Type B pancreatic cell (in vitro differentiated cells): ENCODE measurements around the gene FBXL22. TPM values are rescaled to one million over a fixed set of nuclear protein-coding genes. Genes with fewer than 3 reads are reported as not detected.

Experiments
- DNase-seq: peaks from one replicate; pipeline ENCODE4 v3.0.0; 2021; ENCODE audit warnings: mixed read lengths; ENCODE audit not compliant: unreplicated experiment; ENCODE audit errors: extremely low spot score
- H3K27ac Mint-ChIP-seq: 2 replicates; pipeline ENCODE4 v1.8.0; 2021; ENCODE audit warnings: mild to moderate bottlenecking, mixed read lengths
- H3K27me3 Mint-ChIP-seq: 2 replicates; pipeline ENCODE4 v1.8.0; 2021; ENCODE audit warnings: mixed read lengths
- H3K36me3 Mint-ChIP-seq: 2 replicates; pipeline ENCODE4 v1.8.0; 2021; ENCODE audit warnings: mixed read lengths
- H3K4me1 Mint-ChIP-seq: one replicate; pipeline ENCODE4 v1.8.0; 2021; ENCODE audit warnings: mixed read lengths; ENCODE audit not compliant: unreplicated experiment
- H3K4me3 Mint-ChIP-seq: 2 replicates; pipeline ENCODE4 v1.8.0; 2021; ENCODE audit warnings: mild to moderate bottlenecking, mixed read lengths
- H3K9me3 Mint-ChIP-seq: 2 replicates; pipeline ENCODE4 v1.8.0; 2021; ENCODE audit warnings: mixed read lengths
- CTCF ChIP-seq: fragments of 200-600 bp; sonication (generic); conservative IDR thresholded peaks from 2 replicates; pipeline ENCODE4 v1.5.0; 2021; ENCODE audit warnings: antibody characterized with exemption, mild to moderate bottlenecking
- total RNA-seq: library from RNA; stranded (reverse); gene quantifications from 2 replicates; pipeline ENCODE4 v1.2.1, GENCODE V29; 2021; ENCODE audit warnings: low replicate concordance

FBXL22 gene
- total RNA-seq, 1 donor from 2014 or later = 1.1 TPM

DNA sequence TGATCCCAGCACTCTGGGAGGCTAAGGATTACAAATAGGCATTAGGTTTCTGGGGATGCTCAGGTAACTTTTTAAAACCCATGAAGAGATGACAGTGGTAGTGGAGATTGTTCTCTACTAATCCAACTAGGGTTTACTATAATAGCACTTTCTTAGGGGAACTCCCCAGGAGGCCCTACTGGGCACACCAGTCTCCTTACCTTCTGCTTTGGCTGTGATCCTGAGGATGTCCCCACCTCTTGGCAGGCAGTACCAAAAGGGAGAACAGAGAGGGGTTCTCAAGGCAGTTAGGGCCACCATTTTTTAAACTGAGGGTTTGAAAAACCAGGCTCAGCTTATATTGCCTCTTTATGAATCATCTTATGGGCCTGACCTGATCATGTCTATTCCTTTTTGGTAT is 15.0 kb upstream of the FBXL22 start:
- peaks cover 4% of the 10 kb centered on the region for H3K9me3 Mint-ChIP-seq
- H3K4me1 Mint-ChIP-seq = peaks cover 4% of the 10 kb centered on the region
- no peak overlapping the region for H3K27ac Mint-ChIP-seq
- H3K4me3 Mint-ChIP-seq = no peak overlapping the region
- TF ChIP-seq CTCF = no peak
- H3K36me3 Mint-ChIP-seq = peaks cover 39% of the 10 kb centered on the region
- DNase-seq = no peak
- H3K27me3 Mint-ChIP-seq = no peaks in the 10 kb centered on the region

- H3K36me3 Mint-ChIP-seq = peaks cover 39% of the 10 kb centered on the region
- no peak overlapping the region for H3K27ac Mint-ChIP-seq
- H3K4me1 Mint-ChIP-seq = peaks cover 4% of the 10 kb centered on the region
- no peak for DNase-seq
- H3K4me3 Mint-ChIP-seq = no peak overlapping the region
- H3K9me3 Mint-ChIP-seq = peaks cover 4% of the 10 kb centered on the region
- no peak for TF ChIP-seq CTCF
- H3K27me3 Mint-ChIP-seq = no peaks in the 10 kb centered on the region
Observed at GRCh38 chr15:63582718-63583426, 14.3 kb upstream of the FBXL22 start.

DNA sequence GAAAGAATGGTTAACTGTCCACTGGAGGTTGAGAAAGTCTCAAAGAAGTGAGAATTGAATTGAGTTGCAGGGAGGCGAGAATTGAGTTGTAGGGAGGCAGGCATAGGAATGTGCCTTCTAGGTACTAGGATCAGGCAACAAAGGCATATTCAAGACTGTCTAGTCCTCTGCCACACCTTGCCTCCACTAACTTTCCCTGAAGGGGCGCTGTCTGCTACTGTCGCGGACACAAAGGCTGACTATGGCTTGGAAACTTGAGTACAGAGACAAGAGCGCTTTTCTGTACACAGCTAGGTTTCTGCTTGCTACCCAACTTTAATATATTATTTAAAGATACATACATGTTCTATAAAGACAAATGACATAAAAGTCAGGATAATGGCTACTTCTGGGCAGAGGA is 10.4 kb upstream of the FBXL22 start:
- no peak overlapping the region for H3K27ac Mint-ChIP-seq
- TF ChIP-seq CTCF = no peak
- H3K4me1 Mint-ChIP-seq = peaks cover 4% of the 10 kb centered on the region
- DNase-seq = no peak
- H3K4me3 Mint-ChIP-seq = no peak overlapping the region
- H3K9me3 Mint-ChIP-seq = peaks cover 4% of the 10 kb centered on the region
- no peaks in the 10 kb centered on the region for H3K27me3 Mint-ChIP-seq
- H3K36me3 Mint-ChIP-seq = peaks cover 66% of the 10 kb centered on the region

GRCh38 chr15:63587527-63587926 is 9.7 kb upstream of the FBXL22 start:
- Mint-ChIP-seq H3K36me3 (peaks cover 65% of the 10 kb centered on the region), H3K27me3 (no peaks in the 10 kb centered on the region), H3K9me3 (peaks cover 4% of the 10 kb centered on the region), H3K4me3 (no peak overlapping the region), H3K4me1 (peaks cover 2% of the 10 kb centered on the region), H3K27ac (no peak overlapping the region)
- no peak for TF ChIP-seq CTCF
- no peak for DNase-seq

GRCh38 chr15:63588826-63589225 is 8.4 kb upstream of the FBXL22 start:
- Mint-ChIP-seq H3K27ac (no peak overlapping the region), H3K4me1 (no peaks in the 10 kb centered on the region), H3K4me3 (no peak overlapping the region), H3K36me3 (peaks cover 70% of the 10 kb centered on the region), H3K9me3 (peaks cover 4% of the 10 kb centered on the region), H3K27me3 (no peaks in the 10 kb centered on the region)
- no peak for TF ChIP-seq CTCF
- no peak for DNase-seq
